GM19025 (cell line): Measurements from ENCODE around the gene CEPT1.

Experiments used
- ATAC-seq: cut with Tn5 transposase; IDR thresholded peaks from one replicate; pipeline ENCODE4 v1.9.1; 2021; ENCODE audit warnings: mild to moderate bottlenecking, low read depth, moderate library complexity; ENCODE audit not compliant: unreplicated experiment

CEPT1 gene

DNA sequence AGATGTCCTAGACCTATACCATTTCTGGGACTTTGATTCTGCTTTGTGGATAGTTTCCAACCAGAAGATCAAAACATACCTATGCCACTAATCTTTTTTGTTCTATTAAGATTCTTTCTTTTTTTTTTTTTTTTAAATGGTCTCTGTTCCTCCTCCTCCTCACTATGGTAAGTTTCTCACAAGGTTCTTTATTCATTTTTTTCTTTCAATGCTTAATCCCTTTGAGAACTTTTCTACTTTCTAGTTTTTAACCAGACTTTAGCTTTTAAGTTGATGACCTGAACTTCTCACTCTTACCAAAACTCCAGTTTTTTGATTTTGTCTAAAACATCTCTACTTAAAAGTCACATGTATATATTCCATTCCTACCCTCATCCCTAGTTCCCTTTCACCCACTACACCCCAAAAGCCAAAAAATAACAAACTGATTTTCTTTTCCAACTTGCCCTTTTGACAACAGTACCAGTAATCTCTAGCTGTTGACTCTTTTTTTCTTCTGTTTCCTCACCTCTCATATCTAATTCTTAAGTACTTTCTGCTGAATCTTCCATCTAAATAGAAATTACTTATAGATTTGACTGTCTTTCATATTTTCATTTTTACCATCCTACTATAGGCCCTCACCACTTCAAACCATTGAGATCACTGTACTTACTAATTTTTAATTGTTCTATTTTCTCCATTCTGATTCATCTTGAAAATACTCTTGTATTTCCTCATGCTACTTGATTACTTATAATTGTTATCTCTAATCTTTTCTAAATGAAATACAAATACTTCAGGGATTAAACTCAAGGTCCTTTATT lies 6.1 kb downstream of the CEPT1 start:
- no peak for ATAC-seq

DNA sequence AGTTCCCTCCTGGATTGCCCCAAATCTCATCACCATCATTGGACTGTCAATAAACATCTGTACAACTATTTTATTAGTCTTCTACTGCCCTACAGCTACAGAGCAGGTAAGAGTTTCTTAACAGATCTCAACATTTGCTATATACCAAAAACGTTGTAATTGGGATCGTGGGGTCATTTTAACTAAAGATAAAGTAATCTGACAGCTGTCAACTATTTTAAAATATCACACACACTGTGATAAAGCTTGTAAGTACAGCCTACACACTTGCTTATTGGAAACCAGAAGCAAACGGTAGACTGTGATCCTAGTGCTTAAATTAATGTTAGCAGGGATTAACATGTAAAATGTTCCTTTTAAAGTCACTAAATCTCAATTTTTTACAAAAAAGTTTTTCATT lies 7.9 kb downstream of the CEPT1 start:
- ATAC-seq = no peak

DNA sequence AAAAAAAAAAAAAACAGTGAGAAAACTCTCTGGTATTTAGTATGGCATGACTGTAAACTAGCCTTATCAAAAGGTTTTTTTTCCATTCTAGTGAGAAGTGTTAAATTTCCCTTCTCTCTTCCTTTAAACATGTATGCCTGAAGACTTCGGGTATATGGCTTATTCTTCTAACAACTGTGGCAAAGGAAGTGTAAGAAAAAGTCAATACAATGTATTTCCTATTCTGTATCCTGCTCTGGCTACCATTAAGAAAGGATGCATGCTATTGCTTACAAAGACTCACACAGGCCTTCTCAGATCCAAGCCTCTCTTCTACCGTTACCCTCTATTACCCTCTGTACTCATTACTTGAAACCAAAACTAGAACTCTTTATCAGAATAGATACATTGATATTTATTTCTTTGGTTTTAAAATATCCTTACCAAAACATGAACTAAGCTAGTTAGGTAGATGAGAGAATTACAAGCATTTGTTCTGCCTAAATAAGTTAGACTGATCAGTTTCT lies 8.4 kb downstream of the CEPT1 start:
- no peak for ATAC-seq

DNA sequence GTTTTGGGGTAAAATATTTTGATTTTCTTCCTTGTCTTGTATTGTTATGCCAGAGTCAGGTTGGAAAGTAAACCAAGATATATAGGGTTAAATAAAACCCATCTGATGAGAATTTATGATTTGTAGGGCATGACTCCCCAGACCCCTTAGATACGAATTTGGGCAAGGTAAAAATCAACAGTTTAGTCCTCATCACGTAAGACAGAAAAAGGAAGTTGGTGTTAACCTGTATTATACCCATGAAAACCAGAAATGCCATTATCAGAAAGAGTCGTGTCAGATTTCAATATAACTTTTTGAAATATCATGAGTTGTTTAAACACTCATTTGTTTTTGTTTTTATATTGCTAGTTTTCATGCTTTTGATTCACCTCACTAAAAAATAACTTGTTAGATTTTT lies 11.8 kb downstream of the CEPT1 start:
- no peak for ATAC-seq

DNA sequence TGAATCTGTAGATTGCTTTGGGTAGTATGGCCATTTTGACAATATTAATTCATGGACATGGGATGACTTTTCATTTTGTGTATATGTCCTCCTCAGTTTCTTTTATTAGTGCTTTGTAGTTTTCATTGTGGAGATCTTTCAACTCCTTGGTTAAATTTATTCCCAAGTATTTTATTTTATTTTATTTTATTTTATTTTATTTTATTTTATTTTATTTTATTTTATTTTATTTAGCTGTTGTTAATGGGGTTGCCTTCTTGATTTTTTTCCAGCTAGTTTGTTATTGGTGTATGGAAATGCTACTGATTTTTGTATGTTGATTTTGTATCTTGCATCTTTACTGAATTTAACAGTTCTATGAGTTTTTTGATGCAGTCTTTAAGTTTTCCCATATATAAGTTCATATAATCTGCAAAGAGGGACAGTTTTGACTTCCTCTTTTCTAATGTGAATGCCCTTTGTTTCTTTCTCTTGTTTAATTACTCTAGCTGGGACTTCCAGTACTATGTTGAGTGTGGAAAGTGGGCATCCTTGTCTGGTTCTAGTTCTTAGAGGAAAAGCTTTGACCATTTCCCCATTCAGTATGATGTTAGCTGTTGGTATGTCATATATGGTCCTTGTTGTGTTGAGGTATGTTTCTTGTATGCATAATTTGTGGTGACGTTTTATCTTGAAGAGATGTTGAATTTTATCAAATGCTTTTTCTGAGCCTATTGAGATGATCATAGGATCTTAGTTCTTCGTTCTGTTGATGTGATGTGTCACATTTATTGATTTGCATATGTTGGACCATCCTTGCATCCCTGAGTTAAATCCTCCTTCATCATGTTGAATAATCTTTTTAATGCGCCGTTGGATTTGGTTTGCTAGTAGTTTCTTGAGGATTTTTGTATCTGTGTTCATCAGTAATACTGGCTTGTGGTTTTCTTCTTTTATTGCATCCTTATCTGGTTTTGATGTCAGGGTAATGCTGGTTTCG lies 14.3 kb downstream of the CEPT1 start:
- no peak for ATAC-seq

DNA sequence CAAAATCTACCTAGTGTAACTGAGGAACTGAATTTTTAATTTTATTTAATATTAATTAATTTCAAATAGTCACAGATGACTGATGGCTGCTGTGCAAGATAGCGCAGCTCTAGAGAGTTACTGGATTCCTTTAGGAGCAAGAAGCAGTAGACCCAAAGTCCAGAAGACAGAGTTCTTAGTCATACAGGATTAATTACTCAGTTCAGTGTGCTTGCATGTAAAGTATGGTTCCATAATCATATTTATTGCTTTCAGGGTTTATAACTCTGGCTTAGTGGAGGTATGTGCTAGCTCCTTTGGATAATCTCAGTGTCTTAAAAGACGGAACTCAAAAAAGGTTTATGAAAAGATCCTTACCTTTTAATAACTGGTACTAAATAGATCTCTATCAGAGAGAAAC lies 17.4 kb downstream of the CEPT1 start:
- ATAC-seq = no peak

DNA sequence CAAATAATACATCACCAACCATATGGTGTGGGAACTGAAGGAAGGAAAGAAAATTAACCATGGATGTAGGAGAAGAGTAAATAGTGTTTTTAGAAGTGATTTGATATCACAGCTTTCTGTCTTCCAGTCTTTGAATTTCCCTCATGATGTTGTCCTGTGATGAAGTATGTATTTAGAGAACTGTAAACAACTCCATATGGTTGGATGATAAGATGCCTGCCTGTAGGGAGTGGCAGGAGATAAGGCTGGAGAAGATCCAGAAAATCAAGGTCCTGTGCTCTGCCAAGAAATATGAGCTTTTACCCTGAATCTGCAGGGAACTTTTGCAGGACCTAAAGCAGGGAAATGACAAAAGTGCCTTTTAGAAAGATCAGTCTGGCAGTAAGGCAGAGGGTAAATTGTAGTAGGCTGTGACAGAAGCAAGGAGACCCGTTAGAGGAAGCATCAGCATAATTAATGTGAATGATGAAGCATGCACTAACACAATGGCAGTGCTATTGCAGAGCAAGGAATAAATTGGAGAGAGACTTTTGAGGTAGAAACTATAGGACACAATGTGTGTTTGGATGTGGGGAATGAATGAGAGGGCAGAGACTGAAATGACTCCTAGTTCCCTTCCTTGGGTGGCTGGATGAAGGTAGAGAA lies 21.9 kb downstream of the CEPT1 start:
- no peak for ATAC-seq

DNA sequence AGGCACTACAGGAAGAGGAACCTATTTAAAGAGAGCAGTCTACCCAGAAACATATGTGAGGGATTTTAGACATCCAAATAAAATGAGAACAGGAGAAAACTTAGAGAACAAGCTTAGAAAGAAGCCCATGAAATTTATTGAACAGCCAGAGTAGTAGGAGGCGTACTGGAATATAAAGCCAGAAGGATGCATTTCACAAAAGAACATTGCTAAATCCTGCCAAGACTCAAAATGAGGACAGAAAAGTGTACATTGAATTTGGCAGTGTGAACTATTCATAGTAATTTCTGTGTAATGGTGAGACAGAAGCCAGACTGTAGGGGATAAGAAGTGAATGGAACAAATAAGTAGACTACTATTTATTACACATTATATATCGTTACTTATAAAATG lies 22.5 kb downstream of the CEPT1 start:
- no peak for ATAC-seq

DNA sequence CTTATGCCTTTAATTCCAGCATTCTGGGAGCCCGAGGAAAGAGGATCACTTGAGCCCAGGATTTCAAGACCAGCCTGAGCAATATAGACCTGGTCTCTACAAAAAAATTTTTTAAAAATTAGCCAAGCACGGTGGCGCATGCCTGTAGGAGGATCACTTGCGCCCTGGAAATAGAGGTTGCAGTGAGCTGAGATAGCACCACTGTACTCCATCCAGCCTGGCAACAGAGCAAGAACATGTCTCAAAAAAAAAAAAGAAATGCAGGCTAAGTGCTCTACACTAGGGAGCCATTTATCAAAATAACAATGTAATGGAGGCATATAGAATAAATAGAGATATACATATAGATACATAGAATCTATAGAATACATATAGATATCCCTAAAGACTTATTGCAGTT lies 23.3 kb downstream of the CEPT1 start:
- ATAC-seq = no peak

DNA sequence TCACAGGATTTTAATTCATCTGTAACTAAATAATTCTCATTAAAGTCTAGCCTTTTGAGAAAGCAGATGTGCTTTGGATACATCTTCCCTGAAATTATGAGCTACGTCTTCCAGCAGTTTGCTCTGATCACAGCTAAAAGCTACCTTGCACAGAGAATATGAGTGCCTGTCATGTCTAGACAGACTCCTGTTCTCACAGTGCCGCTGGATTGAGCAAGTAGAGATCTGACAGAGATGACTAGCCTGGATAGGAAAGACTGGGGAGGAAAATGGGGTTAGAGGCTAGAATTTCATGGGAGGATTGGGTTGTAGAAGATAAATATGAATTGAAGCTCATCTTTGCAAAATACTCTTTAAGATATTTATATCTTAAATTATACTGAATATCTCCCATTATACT lies 24.1 kb downstream of the CEPT1 start:
- no peak for ATAC-seq

DNA sequence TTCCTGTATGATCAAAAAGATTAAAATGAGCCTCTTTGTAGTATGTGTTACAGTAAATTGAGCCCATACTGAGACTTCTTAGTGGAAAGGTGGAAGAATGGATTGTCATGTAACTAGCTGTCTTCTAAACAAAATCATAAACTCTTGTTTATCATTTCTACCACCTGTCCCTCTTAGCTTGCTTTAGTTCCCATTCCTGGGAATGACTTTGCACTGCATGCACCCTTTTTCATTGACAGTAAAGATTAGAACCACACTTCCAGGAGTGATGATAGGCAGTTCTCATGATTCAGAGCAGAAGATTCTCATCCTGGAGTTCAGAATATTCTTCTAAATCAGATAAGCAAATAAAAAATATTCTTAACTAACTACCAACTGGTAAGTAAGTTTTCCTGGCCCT lies 32.4 kb downstream of the CEPT1 start:
- ATAC-seq = no peak

DNA sequence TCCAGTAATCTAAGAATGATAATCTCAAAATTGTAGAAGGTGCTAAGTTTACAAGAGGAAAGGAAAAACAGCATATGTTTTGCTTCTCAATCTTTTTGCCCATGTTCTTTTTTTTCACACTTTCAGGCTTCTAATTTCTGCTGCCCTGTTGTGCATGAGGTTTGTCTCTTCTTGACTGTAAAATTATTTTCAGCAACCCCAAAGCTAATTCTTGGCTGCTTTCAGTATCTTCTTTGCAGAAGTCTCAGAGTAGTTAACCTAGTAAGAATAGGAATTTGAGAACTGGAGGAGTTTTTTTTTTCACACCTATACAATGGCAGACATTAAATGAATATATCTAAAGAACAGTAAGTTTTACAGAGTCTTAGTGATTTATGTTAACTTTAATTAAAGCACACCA lies 34.0 kb downstream of the CEPT1 start:
- ATAC-seq = no peak

DNA sequence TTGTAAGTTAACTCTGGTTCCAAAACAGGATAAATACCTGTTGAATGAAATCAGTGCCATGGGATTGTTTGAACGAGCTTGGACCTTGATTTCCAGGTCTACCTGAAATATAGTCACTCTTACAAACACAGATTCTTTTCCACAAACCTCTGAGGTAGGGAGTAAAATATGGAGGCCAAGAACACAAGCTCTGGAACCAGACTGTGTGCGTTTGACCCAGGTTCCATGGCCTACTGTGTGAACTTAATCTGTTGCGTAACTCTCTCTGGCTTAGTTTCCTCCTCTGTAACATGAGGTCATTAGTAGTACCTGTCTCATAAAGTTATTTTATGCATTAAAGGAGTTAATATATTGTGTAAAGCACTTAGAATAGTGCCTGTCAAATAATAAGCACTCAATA lies 35.3 kb downstream of the CEPT1 start:
- no peak for ATAC-seq

DNA sequence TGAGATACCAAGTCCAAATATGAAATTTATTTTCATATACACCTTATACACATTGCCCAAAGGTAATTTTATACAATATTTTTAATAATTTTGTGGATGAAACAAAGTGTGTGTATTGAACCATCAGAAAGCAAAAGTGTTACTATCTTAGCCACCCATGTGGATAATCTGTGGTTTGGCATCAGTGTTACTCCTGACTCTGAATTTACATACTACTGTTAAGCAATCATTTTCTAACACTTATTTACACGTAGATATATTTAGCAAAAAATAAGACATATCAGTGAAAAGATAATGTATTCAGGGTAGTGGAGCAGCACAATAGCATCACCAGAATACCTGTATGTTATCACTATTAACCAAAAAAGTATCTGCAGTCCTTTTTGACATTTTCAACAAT lies 36.7 kb downstream of the CEPT1 start:
- no peak for ATAC-seq

DNA sequence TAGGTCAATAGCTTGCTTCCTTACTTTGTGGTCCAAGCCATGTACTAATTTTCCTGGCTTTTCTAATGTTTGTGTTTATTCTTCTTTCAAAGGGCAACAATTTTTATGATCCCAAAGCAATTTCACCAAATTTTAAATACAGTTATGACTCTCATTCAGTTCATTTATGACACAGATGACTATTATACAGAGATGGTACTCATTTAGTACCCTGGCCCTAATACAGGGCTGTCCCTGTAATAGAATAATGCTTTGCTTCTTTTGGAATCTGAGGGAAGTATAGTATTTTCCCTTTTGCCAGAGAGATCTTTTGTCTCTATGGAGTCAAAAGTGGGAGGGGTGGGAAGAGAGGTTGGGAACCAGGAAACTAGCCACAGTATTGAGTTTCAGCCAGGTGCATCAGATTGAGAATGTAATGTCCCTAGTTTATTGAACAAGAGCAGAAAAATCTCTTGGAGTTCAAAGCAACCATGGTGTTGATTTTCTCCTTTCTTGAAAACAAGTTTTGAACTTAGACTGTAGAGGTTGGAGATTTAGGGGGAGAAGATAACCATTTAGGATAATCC lies 40.0 kb downstream of the CEPT1 start:
- no peak for ATAC-seq

DNA sequence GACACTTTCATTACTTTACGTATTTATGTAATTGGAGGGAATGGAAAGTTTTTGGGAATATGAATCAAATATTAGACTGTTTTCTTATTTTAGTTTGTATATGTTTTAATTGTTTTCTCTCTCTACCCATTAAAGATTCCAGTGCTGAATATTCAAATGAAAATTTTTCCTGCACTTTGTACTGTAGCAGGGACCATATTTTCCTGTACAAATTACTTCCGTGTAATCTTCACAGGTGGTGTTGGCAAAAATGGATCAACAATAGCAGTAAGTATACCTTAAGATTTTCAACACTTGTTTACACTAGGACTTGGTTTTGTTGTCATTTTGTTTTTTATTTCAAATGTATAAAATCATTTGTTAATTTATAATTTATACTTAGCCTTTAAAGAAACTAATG lies 42.0 kb downstream of the CEPT1 start:
- no peak for ATAC-seq

DNA sequence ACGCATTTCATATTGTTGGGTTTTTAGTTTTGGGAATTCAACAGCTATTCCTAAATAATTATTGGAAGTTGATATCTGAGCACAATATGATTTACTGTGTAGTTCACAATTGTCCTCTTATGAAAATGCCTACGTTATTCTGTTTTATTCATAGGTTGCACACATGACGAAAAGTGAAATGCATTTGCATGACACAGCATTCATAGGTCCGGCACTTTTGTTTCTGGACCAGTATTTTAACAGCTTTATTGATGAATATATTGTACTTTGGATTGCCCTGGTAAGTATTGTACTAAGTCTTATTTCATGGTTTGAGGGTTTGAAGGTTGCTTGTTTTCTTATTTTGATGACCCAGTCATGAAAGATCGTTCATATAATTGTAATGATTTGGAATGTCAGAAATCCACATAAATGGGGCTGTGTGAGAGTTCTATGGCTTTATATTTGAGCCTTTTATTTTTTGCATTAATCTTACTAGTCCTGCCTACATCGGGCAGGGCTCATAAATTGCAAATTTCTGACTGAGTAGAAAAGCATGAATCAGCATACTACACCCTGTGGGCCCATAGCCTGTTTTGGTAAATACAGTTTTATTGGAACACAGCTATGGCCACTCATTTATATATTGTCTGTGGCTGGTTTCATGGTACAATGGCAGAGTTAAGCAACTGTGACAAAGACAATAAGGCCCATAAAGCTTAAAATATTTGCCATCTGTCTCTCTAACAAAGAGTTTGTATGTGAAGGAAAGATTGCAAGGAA lies 43.5 kb downstream of the CEPT1 start:
- no peak for ATAC-seq

DNA sequence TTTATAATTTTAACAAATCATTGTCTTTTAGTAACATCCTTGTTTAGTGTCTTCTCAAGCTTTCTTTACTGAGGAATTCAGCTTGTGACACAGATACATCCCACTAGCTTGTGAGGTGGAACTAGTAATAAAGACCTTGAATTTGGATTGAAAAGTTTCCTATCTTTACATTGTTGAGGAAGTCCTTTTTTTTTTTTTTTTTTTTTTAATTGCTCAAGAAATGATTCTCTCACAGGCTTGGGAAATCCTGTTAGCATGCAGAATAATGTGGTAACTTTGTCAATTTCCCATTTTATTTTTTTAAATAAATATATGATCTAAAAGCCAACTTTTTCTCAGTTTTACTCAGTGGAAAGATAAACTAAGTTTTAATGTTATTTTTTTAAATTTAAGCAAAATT lies 44.6 kb downstream of the CEPT1 start:
- no peak for ATAC-seq

DNA sequence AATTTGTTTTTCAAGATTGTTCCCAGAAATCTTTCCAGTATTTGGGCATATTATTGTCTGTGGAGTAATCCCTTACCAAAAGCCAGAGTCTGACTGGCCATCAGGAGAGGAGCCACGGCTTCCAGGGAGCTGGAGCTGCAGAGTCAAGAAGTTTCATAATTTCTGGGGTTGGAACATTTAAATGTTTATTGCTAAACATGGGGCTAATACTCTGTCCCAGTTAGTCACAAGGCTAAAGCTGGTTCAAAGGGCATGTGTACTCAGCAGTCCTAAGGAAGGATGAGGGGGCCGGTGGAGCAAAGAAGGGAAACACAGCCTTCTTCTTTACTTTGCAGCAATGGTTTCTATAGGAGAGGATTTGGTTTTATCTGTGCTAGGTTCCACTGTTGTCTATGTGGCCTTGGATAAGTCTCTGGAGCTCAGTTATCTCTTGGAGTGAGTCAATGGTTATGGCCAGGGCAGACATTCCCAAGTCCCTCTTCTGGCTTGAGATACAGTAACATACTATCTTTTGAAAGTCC lies 51.0 kb downstream of the CEPT1 start:
- no peak for ATAC-seq

DNA sequence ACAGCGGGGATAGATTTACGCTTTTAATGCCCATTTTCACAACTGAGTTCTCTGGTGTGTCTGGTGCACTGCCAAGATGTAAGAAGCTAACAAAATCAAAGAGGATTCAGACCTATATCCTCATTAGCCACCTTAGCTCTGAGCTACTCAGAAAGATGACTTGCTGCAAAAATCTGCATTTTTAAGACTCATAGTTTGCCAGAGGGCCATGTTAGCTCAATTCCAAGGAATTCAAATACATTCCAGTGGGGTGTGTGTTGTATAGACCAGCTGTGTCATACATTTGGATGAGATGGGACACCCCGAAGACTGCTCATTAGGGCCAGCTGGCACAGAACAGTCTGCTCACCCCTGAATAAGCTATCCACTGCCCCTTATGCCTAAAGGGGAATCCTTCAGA lies 51.5 kb downstream of the CEPT1 start:
- ATAC-seq = no peak
